GM23338 (cell line): ENCODE data around the gene SWT1. TPM values are rescaled to one million over a fixed set of nuclear protein-coding genes. Genes with fewer than 3 reads are reported as not detected.

ENCODE experiments used
- ATAC-seq: fragments of 200-7000 bp; cut with Tn5 transposase; 3 replicates; pipeline ENCODE4 v1.9.1; 2020
- DNase-seq: peaks from one replicate; pipeline ENCODE4 v3.0.0-alpha.2; 2015; ENCODE audit warnings: low spot score
- H2AFZ ChIP-seq: fragments of 200-600 bp; sonication (generic); 2 replicates; pipeline ENCODE4 v1.8.0; 2016; ENCODE audit warnings: antibody characterized with exemption, mild to moderate bottlenecking, moderate library complexity
- H3F3A ChIP-seq: fragments of 200-600 bp; sonication (generic); replicated peaks from 2 replicates; pipeline ENCODE4 v1.8.0; 2017; ENCODE audit warnings: antibody characterized with exemption, mixed run types, low read depth
- H3K27ac ChIP-seq: fragments of 200-600 bp; sonication (generic); 2 replicates; pipeline ENCODE4 v1.6.1; 2016; ENCODE audit warnings: low read depth
- H3K27me3 ChIP-seq: fragments of 200-600 bp; sonication (generic); 2 replicates; pipeline ENCODE4 v1.8.0; 2016; ENCODE audit warnings: mild to moderate bottlenecking, mixed run types, moderate library complexity; ENCODE audit not compliant: insufficient read depth
- H3K36me3 ChIP-seq: fragments of 200-600 bp; sonication (generic); 2 replicates; pipeline ENCODE4 v1.8.0; 2016; ENCODE audit warnings: mild to moderate bottlenecking; ENCODE audit not compliant: insufficient read depth
- H3K4me1 ChIP-seq: fragments of 200-600 bp; sonication (generic); 2 replicates; pipeline ENCODE4 v1.8.0; 2016; ENCODE audit warnings: mild to moderate bottlenecking, moderate library complexity; ENCODE audit not compliant: insufficient read depth
- H3K4me2 ChIP-seq: fragments of 200-600 bp; sonication (generic); 2 replicates; pipeline ENCODE4 v1.7.1; 2017; ENCODE audit warnings: mixed run types
- H3K4me3 ChIP-seq: fragments of 200-600 bp; sonication (generic); 2 replicates; pipeline ENCODE4 v1.6.1; 2016; ENCODE audit warnings: mixed run types
- H3K79me2 ChIP-seq: fragments of 200-600 bp; sonication (generic); replicated peaks from 2 replicates; pipeline ENCODE4 v1.8.0; 2017; ENCODE audit warnings: mild to moderate bottlenecking; ENCODE audit not compliant: insufficient read depth
- H3K9me2 ChIP-seq: fragments of 200-600 bp; sonication (generic); 2 replicates; pipeline ENCODE4 v1.8.0; 2017; ENCODE audit not compliant: insufficient read depth
- H4K20me1 ChIP-seq: fragments of 200-600 bp; sonication (generic); replicated peaks from 2 replicates; pipeline ENCODE4 v1.8.0; 2017; ENCODE audit warnings: mild to moderate bottlenecking; ENCODE audit not compliant: insufficient read depth
- H3K27ac Mint-ChIP-seq: 2 replicates; pipeline ENCODE4 v1.8.0; 2020; ENCODE audit warnings: inconsistent platforms, mild to moderate bottlenecking, moderate library complexity, mixed read lengths
- H3K27me3 Mint-ChIP-seq: 3 replicates; pipeline ENCODE4 v1.8.0; 2022; ENCODE audit warnings: low read depth, mild to moderate bottlenecking, moderate library complexity, mixed read lengths, inconsistent platforms; ENCODE audit not compliant: insufficient read depth, poor library complexity
- H3K36me3 Mint-ChIP-seq: 3 replicates; pipeline ENCODE4 v1.8.0; 2021; ENCODE audit warnings: low read depth, mild to moderate bottlenecking, inconsistent platforms, moderate library complexity, mixed read lengths
- H3K4me1 Mint-ChIP-seq: 3 replicates; pipeline ENCODE4 v1.8.0; 2020; ENCODE audit warnings: mild to moderate bottlenecking, inconsistent platforms, mixed read lengths
- H3K4me3 Mint-ChIP-seq: 3 replicates; pipeline ENCODE4 v1.8.0; 2021; ENCODE audit warnings: moderate library complexity, mild to moderate bottlenecking, inconsistent platforms, mixed read lengths
- H3K9me3 Mint-ChIP-seq: 3 replicates; pipeline ENCODE4 v1.8.0; 2020; ENCODE audit warnings: moderate library complexity, mild to moderate bottlenecking, inconsistent platforms, mixed read lengths
- CREB1 ChIP-seq: fragments of 250-450 bp; sonication (Bioruptor Pico); IDR thresholded peaks from 2 replicates; pipeline ENCODE4 v1.5.0; 2020; ENCODE audit warnings: low read depth, mild to moderate bottlenecking, moderate library complexity
- EZH2phosphoT487 ChIP-seq: fragments of 200-600 bp; sonication (generic); IDR thresholded peaks from one replicate; pipeline ENCODE4 v1.8.1; 2018; ENCODE audit warnings: antibody characterized with exemption; ENCODE audit not compliant: unreplicated experiment
- JUNB ChIP-seq: IDR thresholded peaks from one replicate; pipeline ENCODE4 v1.6.1; 2016; ENCODE audit warnings: antibody characterized with exemption; ENCODE audit not compliant: unreplicated experiment
- NANOG ChIP-seq: IDR thresholded peaks from 2 replicates; pipeline ENCODE4 v1.6.1; 2016; ENCODE audit warnings: antibody characterized with exemption, borderline replicate concordance
- POLR2AphosphoS5 ChIP-seq: IDR thresholded peaks from 2 replicates; pipeline ENCODE4 v1.6.1; 2016; ENCODE audit warnings: antibody characterized with exemption, low read depth
- STAT1 ChIP-seq: IDR thresholded peaks from one replicate; pipeline ENCODE4 v1.6.1; 2016; ENCODE audit warnings: antibody characterized with exemption; ENCODE audit not compliant: unreplicated experiment
- ZNF114 ChIP-seq: fragments of 250-450 bp; sonication (Bioruptor Pico); IDR thresholded peaks from 2 replicates; pipeline ENCODE4 v1.5.0; 2020; ENCODE audit warnings: mild to moderate bottlenecking, moderate library complexity
- ZNF331 ChIP-seq: fragments of 250-450 bp; sonication (Bioruptor Pico); IDR thresholded peaks from 2 replicates; pipeline ENCODE4 v1.5.0; 2020; ENCODE audit warnings: low read depth, mild to moderate bottlenecking, moderate library complexity
- polyA plus RNA-seq: library from polyadenylated mRNA; unstranded; fragments of >200 nt; fragmentation: Nextera tagmentation; extraction: Ambion mirVana; gene quantifications from 2 replicates; pipeline ENCODE4 v1.2.1, GENCODE V29; 2016
- total RNA-seq: library from RNA; depleted of rRNA; stranded (reverse); fragments of >200 nt; shearing (Covaris generic); gene quantifications from 2 replicates; pipeline ENCODE4 v1.2.3, GENCODE V29; 2014
- TF ChIP-seq, protein P1 (sequence below): IDR thresholded peaks from one replicate; pipeline ENCODE4 v1.6.1; 2018; ENCODE audit warnings: antibody characterized with exemption; ENCODE audit not compliant: unreplicated experiment
- TF ChIP-seq, protein P2 (sequence below), 2 experiments: fragments of 200-600 bp in 1 of 2; sonication (generic) in 1 of 2; conservative IDR thresholded peaks; 2 replicates each; pipeline versions ENCODE4 v1.5.1 to v1.6.1; 2016 to 2017; ENCODE audit warnings: antibody characterized with exemption in 2 of 2, low read depth in 2 of 2, mild to moderate bottlenecking in 2 of 2, moderate library complexity in 1 of 2
- TF ChIP-seq, protein P3 (sequence below): fragments of 250-450 bp; sonication (Bioruptor Pico); IDR thresholded peaks from 2 replicates; pipeline ENCODE4 v1.5.0; 2020; ENCODE audit warnings: mild to moderate bottlenecking, moderate library complexity
- TF ChIP-seq, protein P4 (sequence below): IDR thresholded peaks from 2 replicates; pipeline ENCODE4 v1.6.1; 2016; ENCODE audit warnings: antibody characterized with exemption

SWT1 gene
- total and polyA plus RNA-seq, 2 experiments from 2014 or later: 3.6 to 5.7 TPM

DNA sequence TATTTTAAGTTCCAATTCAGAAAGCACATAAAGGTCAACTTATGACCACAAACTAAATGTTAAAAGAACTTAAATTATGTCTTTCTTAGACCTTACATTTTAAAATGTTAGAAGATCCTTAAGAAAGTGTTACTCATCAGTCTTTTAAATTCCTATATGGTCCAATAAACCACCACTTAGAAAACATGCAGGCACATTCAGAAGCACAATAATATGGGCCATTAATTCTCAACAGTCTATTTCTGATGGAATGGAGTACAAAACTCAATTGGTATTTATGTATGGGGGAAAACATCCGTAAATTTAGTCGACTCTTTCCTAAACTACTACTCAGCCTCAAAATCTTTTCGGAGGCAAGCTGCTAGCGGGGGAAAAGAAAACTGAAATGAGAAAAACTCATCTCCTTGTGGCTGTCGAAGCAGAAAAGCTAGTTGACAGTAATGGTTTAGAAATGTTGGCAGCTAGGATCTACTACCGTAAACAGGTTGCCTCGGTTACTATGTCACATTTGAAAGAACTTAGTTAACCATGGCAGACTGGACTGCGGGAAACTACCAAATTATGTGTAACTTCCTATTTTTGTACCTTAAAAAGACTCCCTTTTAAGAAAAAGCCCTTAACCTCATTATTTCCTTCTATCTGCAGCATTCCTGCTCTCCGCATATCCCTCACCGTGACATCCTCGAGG lies 1.2 kb upstream of the SWT1 start:
- peak overlapping the region; percentile 94 for H3K27ac Mint-ChIP-seq
- no peaks in the 10 kb centered on the region for H3K36me3 Mint-ChIP-seq
- ATAC-seq (no peak), DNase-seq (no peak)
- Histone ChIP-seq H3K4me3 (peak overlapping the region; percentile 79), H3K4me1 (peaks cover 11% of the 10 kb centered on the region), H3F3A (no peaks in the 10 kb centered on the region), H3K4me2 (peak overlapping the region; percentile 79), H3K79me2 (peaks cover 10% of the 10 kb centered on the region), H4K20me1 (no peaks in the 10 kb centered on the region), H3K27ac (peak overlapping the region; percentile 91; the same call in 1 of the 2 replicates), H2AFZ (peak overlapping the region; percentile 81; the same call in 1 of the 2 replicates), H3K36me3 (no peaks in the 10 kb centered on the region), H3K9me2 (no peaks in the 10 kb centered on the region), H3K27me3 (peaks cover 5% of the 10 kb centered on the region)
- no peak for TF ChIP-seq POLR2AphosphoS5
- no peak for TF ChIP-seq STAT1
- no peak for TF ChIP-seq ZNF114 (CRISPR knock-in tag)
- no peak for TF ChIP-seq JUNB
- TF ChIP-seq, protein P1, sequence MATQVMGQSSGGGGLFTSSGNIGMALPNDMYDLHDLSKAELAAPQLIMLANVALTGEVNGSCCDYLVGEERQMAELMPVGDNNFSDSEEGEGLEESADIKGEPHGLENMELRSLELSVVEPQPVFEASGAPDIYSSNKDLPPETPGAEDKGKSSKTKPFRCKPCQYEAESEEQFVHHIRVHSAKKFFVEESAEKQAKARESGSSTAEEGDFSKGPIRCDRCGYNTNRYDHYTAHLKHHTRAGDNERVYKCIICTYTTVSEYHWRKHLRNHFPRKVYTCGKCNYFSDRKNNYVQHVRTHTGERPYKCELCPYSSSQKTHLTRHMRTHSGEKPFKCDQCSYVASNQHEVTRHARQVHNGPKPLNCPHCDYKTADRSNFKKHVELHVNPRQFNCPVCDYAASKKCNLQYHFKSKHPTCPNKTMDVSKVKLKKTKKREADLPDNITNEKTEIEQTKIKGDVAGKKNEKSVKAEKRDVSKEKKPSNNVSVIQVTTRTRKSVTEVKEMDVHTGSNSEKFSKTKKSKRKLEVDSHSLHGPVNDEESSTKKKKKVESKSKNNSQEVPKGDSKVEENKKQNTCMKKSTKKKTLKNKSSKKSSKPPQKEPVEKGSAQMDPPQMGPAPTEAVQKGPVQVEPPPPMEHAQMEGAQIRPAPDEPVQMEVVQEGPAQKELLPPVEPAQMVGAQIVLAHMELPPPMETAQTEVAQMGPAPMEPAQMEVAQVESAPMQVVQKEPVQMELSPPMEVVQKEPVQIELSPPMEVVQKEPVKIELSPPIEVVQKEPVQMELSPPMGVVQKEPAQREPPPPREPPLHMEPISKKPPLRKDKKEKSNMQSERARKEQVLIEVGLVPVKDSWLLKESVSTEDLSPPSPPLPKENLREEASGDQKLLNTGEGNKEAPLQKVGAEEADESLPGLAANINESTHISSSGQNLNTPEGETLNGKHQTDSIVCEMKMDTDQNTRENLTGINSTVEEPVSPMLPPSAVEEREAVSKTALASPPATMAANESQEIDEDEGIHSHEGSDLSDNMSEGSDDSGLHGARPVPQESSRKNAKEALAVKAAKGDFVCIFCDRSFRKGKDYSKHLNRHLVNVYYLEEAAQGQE: no peak
- TF ChIP-seq, protein P2, sequence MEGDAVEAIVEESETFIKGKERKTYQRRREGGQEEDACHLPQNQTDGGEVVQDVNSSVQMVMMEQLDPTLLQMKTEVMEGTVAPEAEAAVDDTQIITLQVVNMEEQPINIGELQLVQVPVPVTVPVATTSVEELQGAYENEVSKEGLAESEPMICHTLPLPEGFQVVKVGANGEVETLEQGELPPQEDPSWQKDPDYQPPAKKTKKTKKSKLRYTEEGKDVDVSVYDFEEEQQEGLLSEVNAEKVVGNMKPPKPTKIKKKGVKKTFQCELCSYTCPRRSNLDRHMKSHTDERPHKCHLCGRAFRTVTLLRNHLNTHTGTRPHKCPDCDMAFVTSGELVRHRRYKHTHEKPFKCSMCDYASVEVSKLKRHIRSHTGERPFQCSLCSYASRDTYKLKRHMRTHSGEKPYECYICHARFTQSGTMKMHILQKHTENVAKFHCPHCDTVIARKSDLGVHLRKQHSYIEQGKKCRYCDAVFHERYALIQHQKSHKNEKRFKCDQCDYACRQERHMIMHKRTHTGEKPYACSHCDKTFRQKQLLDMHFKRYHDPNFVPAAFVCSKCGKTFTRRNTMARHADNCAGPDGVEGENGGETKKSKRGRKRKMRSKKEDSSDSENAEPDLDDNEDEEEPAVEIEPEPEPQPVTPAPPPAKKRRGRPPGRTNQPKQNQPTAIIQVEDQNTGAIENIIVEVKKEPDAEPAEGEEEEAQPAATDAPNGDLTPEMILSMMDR (conservative IDR thresholded peaks at IDR 0.05; ENCODE audit: low read depth in 2 of 2): no peak
- no peak for TF ChIP-seq CREB1 (CRISPR knock-in tag)
- no peak for TF ChIP-seq EZH2phosphoT487
- TF ChIP-seq, protein P3, sequence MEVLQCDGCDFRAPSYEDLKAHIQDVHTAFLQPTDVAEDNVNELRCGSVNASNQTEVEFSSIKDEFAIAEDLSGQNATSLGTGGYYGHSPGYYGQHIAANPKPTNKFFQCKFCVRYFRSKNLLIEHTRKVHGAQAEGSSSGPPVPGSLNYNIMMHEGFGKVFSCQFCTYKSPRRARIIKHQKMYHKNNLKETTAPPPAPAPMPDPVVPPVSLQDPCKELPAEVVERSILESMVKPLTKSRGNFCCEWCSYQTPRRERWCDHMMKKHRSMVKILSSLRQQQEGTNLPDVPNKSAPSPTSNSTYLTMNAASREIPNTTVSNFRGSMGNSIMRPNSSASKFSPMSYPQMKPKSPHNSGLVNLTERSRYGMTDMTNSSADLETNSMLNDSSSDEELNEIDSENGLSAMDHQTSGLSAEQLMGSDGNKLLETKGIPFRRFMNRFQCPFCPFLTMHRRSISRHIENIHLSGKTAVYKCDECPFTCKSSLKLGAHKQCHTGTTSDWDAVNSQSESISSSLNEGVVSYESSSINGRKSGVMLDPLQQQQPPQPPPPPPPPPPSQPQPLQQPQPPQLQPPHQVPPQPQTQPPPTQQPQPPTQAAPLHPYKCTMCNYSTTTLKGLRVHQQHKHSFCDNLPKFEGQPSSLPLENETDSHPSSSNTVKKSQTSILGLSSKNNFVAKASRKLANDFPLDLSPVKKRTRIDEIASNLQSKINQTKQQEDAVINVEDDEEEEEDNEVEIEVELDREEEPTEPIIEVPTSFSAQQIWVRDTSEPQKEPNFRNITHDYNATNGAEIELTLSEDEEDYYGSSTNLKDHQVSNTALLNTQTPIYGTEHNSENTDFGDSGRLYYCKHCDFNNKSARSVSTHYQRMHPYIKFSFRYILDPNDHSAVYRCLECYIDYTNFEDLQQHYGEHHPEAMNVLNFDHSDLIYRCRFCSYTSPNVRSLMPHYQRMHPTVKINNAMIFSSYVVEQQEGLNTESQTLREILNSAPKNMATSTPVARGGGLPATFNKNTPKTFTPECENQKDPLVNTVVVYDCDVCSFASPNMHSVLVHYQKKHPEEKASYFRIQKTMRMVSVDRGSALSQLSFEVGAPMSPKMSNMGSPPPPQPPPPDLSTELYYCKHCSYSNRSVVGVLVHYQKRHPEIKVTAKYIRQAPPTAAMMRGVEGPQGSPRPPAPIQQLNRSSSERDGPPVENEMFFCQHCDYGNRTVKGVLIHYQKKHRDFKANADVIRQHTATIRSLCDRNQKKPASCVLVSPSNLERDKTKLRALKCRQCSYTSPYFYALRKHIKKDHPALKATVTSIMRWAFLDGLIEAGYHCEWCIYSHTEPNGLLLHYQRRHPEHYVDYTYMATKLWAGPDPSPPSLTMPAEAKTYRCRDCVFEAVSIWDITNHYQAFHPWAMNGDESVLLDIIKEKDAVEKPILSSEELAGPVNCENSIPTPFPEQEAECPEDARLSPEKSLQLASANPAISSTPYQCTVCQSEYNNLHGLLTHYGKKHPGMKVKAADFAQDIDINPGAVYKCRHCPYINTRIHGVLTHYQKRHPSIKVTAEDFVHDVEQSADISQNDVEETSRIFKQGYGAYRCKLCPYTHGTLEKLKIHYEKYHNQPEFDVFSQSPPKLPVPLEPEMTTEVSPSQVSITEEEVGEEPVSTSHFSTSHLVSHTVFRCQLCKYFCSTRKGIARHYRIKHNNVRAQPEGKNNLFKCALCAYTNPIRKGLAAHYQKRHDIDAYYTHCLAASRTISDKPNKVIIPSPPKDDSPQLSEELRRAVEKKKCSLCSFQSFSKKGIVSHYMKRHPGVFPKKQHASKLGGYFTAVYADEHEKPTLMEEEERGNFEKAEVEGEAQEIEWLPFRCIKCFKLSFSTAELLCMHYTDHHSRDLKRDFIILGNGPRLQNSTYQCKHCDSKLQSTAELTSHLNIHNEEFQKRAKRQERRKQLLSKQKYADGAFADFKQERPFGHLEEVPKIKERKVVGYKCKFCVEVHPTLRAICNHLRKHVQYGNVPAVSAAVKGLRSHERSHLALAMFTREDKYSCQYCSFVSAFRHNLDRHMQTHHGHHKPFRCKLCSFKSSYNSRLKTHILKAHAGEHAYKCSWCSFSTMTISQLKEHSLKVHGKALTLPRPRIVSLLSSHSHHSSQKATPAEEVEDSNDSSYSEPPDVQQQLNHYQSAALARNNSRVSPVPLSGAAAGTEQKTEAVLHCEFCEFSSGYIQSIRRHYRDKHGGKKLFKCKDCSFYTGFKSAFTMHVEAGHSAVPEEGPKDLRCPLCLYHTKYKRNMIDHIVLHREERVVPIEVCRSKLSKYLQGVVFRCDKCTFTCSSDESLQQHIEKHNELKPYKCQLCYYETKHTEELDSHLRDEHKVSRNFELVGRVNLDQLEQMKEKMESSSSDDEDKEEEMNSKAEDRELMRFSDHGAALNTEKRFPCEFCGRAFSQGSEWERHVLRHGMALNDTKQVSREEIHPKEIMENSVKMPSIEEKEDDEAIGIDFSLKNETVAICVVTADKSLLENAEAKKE (CRISPR knock-in tag): no peak
- TF ChIP-seq ZNF331 (CRISPR knock-in tag): no peak
- TF ChIP-seq, protein P4, sequence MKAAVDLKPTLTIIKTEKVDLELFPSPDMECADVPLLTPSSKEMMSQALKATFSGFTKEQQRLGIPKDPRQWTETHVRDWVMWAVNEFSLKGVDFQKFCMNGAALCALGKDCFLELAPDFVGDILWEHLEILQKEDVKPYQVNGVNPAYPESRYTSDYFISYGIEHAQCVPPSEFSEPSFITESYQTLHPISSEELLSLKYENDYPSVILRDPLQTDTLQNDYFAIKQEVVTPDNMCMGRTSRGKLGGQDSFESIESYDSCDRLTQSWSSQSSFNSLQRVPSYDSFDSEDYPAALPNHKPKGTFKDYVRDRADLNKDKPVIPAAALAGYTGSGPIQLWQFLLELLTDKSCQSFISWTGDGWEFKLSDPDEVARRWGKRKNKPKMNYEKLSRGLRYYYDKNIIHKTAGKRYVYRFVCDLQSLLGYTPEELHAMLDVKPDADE: no peak
- no peak for TF ChIP-seq NANOG
- peaks cover 12% of the 10 kb centered on the region for H3K4me1 Mint-ChIP-seq
- peak overlapping the region; percentile 96 for H3K4me3 Mint-ChIP-seq
- H3K9me3 Mint-ChIP-seq: no peaks in the 10 kb centered on the region; the same call in 1 of the 3 replicates
- peaks cover 6% of the 10 kb centered on the region for H3K27me3 Mint-ChIP-seq
